GM23248 (cell line): ENCODE data around the gene KIF17. TPM values are rescaled to one million over a fixed set of nuclear protein-coding genes. Genes with fewer than 3 reads are reported as not detected.

Experiments used
- DNase-seq: peaks from one replicate; pipeline ENCODE4 v3.0.0-alpha.2; 2015
- H2AFZ ChIP-seq: fragments of 200-600 bp; sonication (generic); 2 replicates; pipeline ENCODE4 v1.6.1; 2016; ENCODE audit warnings: antibody characterized with exemption
- H3F3A ChIP-seq: fragments of 200-600 bp; sonication (generic); 2 replicates; pipeline ENCODE4 v1.6.1; 2016; ENCODE audit warnings: mild to moderate bottlenecking, antibody characterized with exemption, mixed run types; ENCODE audit not compliant: insufficient read depth
- H3K27ac ChIP-seq: fragments of 200-600 bp; sonication (generic); 2 replicates; pipeline ENCODE4 v1.5.1; 2016; ENCODE audit warnings: mild to moderate bottlenecking
- H3K27me3 ChIP-seq: fragments of 200-600 bp; sonication (generic); replicated peaks from 2 replicates; pipeline ENCODE4 v1.6.1; 2016; ENCODE audit warnings: mild to moderate bottlenecking; ENCODE audit not compliant: insufficient read depth
- H3K36me3 ChIP-seq: fragments of 200-600 bp; sonication (generic); 2 replicates; pipeline ENCODE4 v1.6.1; 2016; ENCODE audit warnings: low read depth, mild to moderate bottlenecking
- H3K4me1 ChIP-seq: fragments of 200-600 bp; sonication (generic); 2 replicates; pipeline ENCODE4 v1.6.1; 2016; ENCODE audit warnings: mild to moderate bottlenecking; ENCODE audit not compliant: insufficient read depth
- H3K4me2 ChIP-seq: fragments of 200-600 bp; sonication (generic); one replicate; pipeline ENCODE4 v1.6.1; 2016; ENCODE audit warnings: mild to moderate bottlenecking; ENCODE audit not compliant: unreplicated experiment
- H3K4me3 ChIP-seq: fragments of 200-600 bp; sonication (generic); 2 replicates; pipeline ENCODE4 v1.5.1; 2016; ENCODE audit warnings: mild to moderate bottlenecking
- H3K79me2 ChIP-seq: fragments of 200-600 bp; sonication (generic); 2 replicates; pipeline ENCODE4 v1.6.1; 2016; ENCODE audit warnings: mild to moderate bottlenecking; ENCODE audit not compliant: insufficient read depth
- H3K9ac ChIP-seq: fragments of 200-600 bp; sonication (generic); 2 replicates; pipeline ENCODE4 v1.6.1; 2016; ENCODE audit warnings: mild to moderate bottlenecking
- H3K9me2 ChIP-seq: fragments of 200-600 bp; sonication (generic); 2 replicates; pipeline ENCODE4 v1.6.1; 2016; ENCODE audit warnings: mixed run types, mild to moderate bottlenecking, moderate library complexity; ENCODE audit not compliant: insufficient read depth
- H3K9me3 ChIP-seq: fragments of 200-600 bp; sonication (generic); one replicate; pipeline ENCODE4 v1.6.1; 2017; ENCODE audit warnings: low read depth
- H4K20me1 ChIP-seq: fragments of 200-600 bp; sonication (generic); 2 replicates; pipeline ENCODE4 v1.6.0; 2016; ENCODE audit not compliant: insufficient read depth
- EZH2 ChIP-seq: fragments of 200-600 bp; sonication (generic); IDR thresholded peaks from 2 replicates; pipeline ENCODE4 v1.6.1; 2018; ENCODE audit warnings: antibody characterized with exemption, mild to moderate bottlenecking; ENCODE audit not compliant: insufficient read depth, poor library complexity, severe bottlenecking
- EZH2phosphoT487 ChIP-seq: fragments of 200-600 bp; sonication (generic); IDR thresholded peaks from 2 replicates; pipeline ENCODE4 v1.6.1; 2018; ENCODE audit warnings: antibody characterized with exemption, moderate library complexity, mild to moderate bottlenecking, low read depth; ENCODE audit not compliant: insufficient read depth
- WGBS, 2 experiments: methylation state at CpG; one replicate each; pipeline ENCODE4 v1.1.6; 2015 to 2017; ENCODE audit warnings: low lambda C conversion rate in 2 of 2, low coverage in 1 of 2; ENCODE audit errors: missing lambda C conversion rate in 2 of 2; 5-methylcytosine and 5-hydroxymethylcytosine counted together
- in situ Hi-C: fragments of 300-500 bp; cut with MboI; formaldehyde crosslinking; loops from 2 replicates; pipeline ENCODE4 v1.15.0; 2020
- polyA plus RNA-seq: library from polyadenylated mRNA; unstranded; fragments of >200 nt; fragmentation: Nextera tagmentation; extraction: Ambion mirVana; gene quantifications from 2 replicates; pipeline ENCODE4 v1.2.1, GENCODE V29; 2016
- total RNA-seq: library from RNA; depleted of rRNA; stranded (reverse); fragments of >200 nt; shearing (Covaris generic); gene quantifications from 2 replicates; pipeline ENCODE4 v1.2.3, GENCODE V29; 2014

KIF17 gene
- total and polyA plus RNA-seq, 2 experiments from 2014 or later = 0.11 to 0.31 TPM

- peaks cover 17% of the 10 kb centered on the region; the same call in 1 of the 2 replicates for H3K4me1 ChIP-seq
- H4K20me1 ChIP-seq = no peaks in the 10 kb centered on the region
- H3K9me3 ChIP-seq = no peaks in the 10 kb centered on the region
- H3K27ac ChIP-seq = no peak overlapping the region
- TF ChIP-seq EZH2 = no peak
- TF ChIP-seq EZH2phosphoT487 = no peak
- H3K27me3 ChIP-seq = no peaks in the 10 kb centered on the region
- 0 out of 2 replicates have a peak, but pooled peaks cover 7% of the 10 kb centered on the region for H3F3A ChIP-seq
- H3K9ac ChIP-seq = no peak overlapping the region
- H3K79me2 ChIP-seq = peaks cover 35% of the 10 kb centered on the region
- DNase-seq = no peak
- no peak overlapping the region for H3K4me3 ChIP-seq
- H3K36me3 ChIP-seq = no peaks in the 10 kb centered on the region
- no peaks in the 10 kb centered on the region for H3K9me2 ChIP-seq
- H3K4me2 ChIP-seq = no peak overlapping the region
- in situ Hi-C loops = loop anchor here (5.0 kb wide), 1 partner anchor 105 kb away; no protein-coding TSS in a partner anchor
- 88 to 91% methylated on average over 8 of the region's 8 CpGs for WGBS, 2 experiments
- H2AFZ ChIP-seq = no peak overlapping the region
Observed at GRCh38 chr1:20636785-20637347, 80.9 kb downstream of the KIF17 start.

- H3K27me3 ChIP-seq = no peaks in the 10 kb centered on the region
- H3K4me1 ChIP-seq = peaks cover 17% of the 10 kb centered on the region; the same call in 1 of the 2 replicates
- no peaks in the 10 kb centered on the region for H4K20me1 ChIP-seq
- WGBS, 2 experiments = 3 to 5% methylated on average over 4 of the region's 4 CpGs
- H3K36me3 ChIP-seq = no peaks in the 10 kb centered on the region
- DNase-seq = peak; percentile 73
- peak overlapping the region; percentile 90 for H3K9ac ChIP-seq
- 0 out of 2 replicates have a peak, but pooled peaks cover 7% of the 10 kb centered on the region for H3F3A ChIP-seq
- no peaks in the 10 kb centered on the region for H3K9me3 ChIP-seq
- H3K79me2 ChIP-seq = peaks cover 30% of the 10 kb centered on the region
- no peaks in the 10 kb centered on the region for H3K9me2 ChIP-seq
- no peak for TF ChIP-seq EZH2phosphoT487
- no peak for TF ChIP-seq EZH2
- H2AFZ ChIP-seq = peak overlapping the region; percentile 89
- peak overlapping the region; percentile 10 for H3K27ac ChIP-seq
- peak overlapping the region; percentile 81 for H3K4me3 ChIP-seq
- in situ Hi-C loops = loop anchor here (5.0 kb wide), 1 partner anchor 102 kb away; no protein-coding TSS in a partner anchor
- peak overlapping the region; percentile 94 for H3K4me2 ChIP-seq
Observed at GRCh38 chr1:20634594-20635084, 83.2 kb downstream of the KIF17 start.

GRCh38 chr1:20634065-20634593, 83.7 kb downstream of the KIF17 start:
- peak overlapping the region; percentile 81 for H3K4me3 ChIP-seq
- H3K79me2 ChIP-seq = peaks cover 30% of the 10 kb centered on the region
- DNase-seq = peak; percentile 46
- H3K27me3 ChIP-seq = no peaks in the 10 kb centered on the region
- no peaks in the 10 kb centered on the region for H3K9me2 ChIP-seq
- TF ChIP-seq EZH2 (no peak), EZH2phosphoT487 (no peak)
- peak overlapping the region; percentile 89 for H2AFZ ChIP-seq
- no peaks in the 10 kb centered on the region for H3K9me3 ChIP-seq
- peak overlapping the region; percentile 10 for H3K27ac ChIP-seq
- H3K36me3 ChIP-seq = no peaks in the 10 kb centered on the region
- H3K4me1 ChIP-seq = peaks cover 17% of the 10 kb centered on the region; the same call in 1 of the 2 replicates
- no peaks in the 10 kb centered on the region for H4K20me1 ChIP-seq
- H3F3A ChIP-seq = 0 out of 2 replicates have a peak, but pooled peaks cover 7% of the 10 kb centered on the region
- peak overlapping the region; percentile 94 for H3K4me2 ChIP-seq
- WGBS, 2 experiments = 1% methylated on average over 11 of the region's 11 CpGs
- in situ Hi-C loops = no loop called here
- peak overlapping the region; percentile 90 for H3K9ac ChIP-seq

- peak within 1 kb of the TSS; percentile 81 for H3K4me3 ChIP-seq
- TF ChIP-seq EZH2phosphoT487 (no peak), EZH2 (no peak)
- in situ Hi-C loops = no loop called here
- peak within 1 kb of the TSS; percentile 89 for H2AFZ ChIP-seq
- no peaks in the 10 kb centered on the region for H3K27me3 ChIP-seq
- H3F3A ChIP-seq = 0 out of 2 replicates have a peak, but pooled peaks cover 7% of the 10 kb centered on the region
- peak within 1 kb of the TSS; percentile 90 for H3K9ac ChIP-seq
- no peaks in the 10 kb centered on the region for H3K36me3 ChIP-seq
- H3K4me1 ChIP-seq = peaks cover 17% of the 10 kb centered on the region; the same call in 1 of the 2 replicates
- H3K27ac ChIP-seq = peak within 1 kb of the TSS; percentile 64
- no peaks in the 10 kb centered on the region for H3K9me3 ChIP-seq
- H3K4me2 ChIP-seq = peak within 1 kb of the TSS; percentile 94
- peak; percentile 85 for DNase-seq
- 2 to 3% methylated on average over 43 to 59 of the region's 93 CpGs for WGBS, 2 experiments
- peaks cover 30% of the 10 kb centered on the region for H3K79me2 ChIP-seq
- no peaks in the 10 kb centered on the region for H3K9me2 ChIP-seq
- no peaks in the 10 kb centered on the region for H4K20me1 ChIP-seq
Observed at GRCh38 chr1:20633190-20634064, 84.4 kb downstream of the KIF17 start, which contains the start of gene PINK1. Gene PINK1 (plus strand): TSS chr1:20633458. CDS start chr1:20633549, 91 bp downstream.
